Thymus (tissue), 11 donors: ENCODE measurements around the gene TULP1. TPM values are rescaled to one million over a fixed set of nuclear protein-coding genes. Genes with fewer than 3 reads are reported as not detected.

Experiments used
- DNase-seq, 9 donors: peaks; one replicate each; pipeline ENCODE4 v3.0.0-alpha.2; 2013; ENCODE audit warnings: low spot score in 9 of 9, low read depth in 6 of 9, missing footprints in 1 of 9
- H3K27ac ChIP-seq, 2 donors: one replicate each; pipeline ENCODE4 v1.5.1; 2013; ENCODE audit warnings: control low read depth in 1 of 2, low read depth in 1 of 2, low read length in 1 of 2, mild to moderate bottlenecking in 1 of 2, moderate library complexity in 1 of 2
- H3K27me3 ChIP-seq, 2 donors: one replicate each; pipeline ENCODE4 v1.5.1; 2013; ENCODE audit warnings: low read length in 1 of 2; ENCODE audit not compliant: control insufficient read depth in 2 of 2, insufficient read depth in 1 of 2
- H3K36me3 ChIP-seq, 2 donors: one replicate each; pipeline ENCODE4 v1.5.1; 2013; ENCODE audit warnings: low read length in 1 of 2, mild to moderate bottlenecking in 1 of 2, moderate library complexity in 1 of 2; ENCODE audit not compliant: control insufficient read depth in 2 of 2, insufficient read depth in 2 of 2
- H3K4me1 ChIP-seq, 2 donors: one replicate each; pipeline ENCODE4 v1.5.1; 2013; ENCODE audit warnings: low read length in 2 of 2; ENCODE audit not compliant: control insufficient read depth in 2 of 2, insufficient read depth in 2 of 2
- H3K4me3 ChIP-seq, 2 donors: one replicate each; pipeline ENCODE4 v1.5.1; 2013; ENCODE audit warnings: low read length in 2 of 2, control low read depth in 1 of 2, mild to moderate bottlenecking in 1 of 2
- H3K9me3 ChIP-seq, 2 donors: one replicate each; pipeline ENCODE4 v1.5.1; 2013; ENCODE audit warnings: low read length in 1 of 2, mild to moderate bottlenecking in 1 of 2; ENCODE audit not compliant: control insufficient read depth in 2 of 2, insufficient read depth in 1 of 2
- WGBS: extraction: QIAGEN DNeasy Blood & Tissue Kit; methylation state at CpG from one replicate; pipeline ENCODE4 v1.1.7; 2013; 5-methylcytosine and 5-hydroxymethylcytosine counted together
- polyA plus RNA-seq: library from polyadenylated mRNA; stranded (reverse); fragments of 200-250 nt; gene quantifications from one replicate; pipeline ENCODE4 v1.2.3, GENCODE V29; 2013
- total RNA-seq: library from RNA; stranded (reverse); fragments of 120-200 nt; gene quantifications from one replicate; pipeline ENCODE4 v1.2.4, GENCODE V29; 2013
- donor health status: healthy.

Gene TULP1
- total and polyA plus RNA-seq, 2 donors = 0.09 to 0.52 TPM

DNA sequence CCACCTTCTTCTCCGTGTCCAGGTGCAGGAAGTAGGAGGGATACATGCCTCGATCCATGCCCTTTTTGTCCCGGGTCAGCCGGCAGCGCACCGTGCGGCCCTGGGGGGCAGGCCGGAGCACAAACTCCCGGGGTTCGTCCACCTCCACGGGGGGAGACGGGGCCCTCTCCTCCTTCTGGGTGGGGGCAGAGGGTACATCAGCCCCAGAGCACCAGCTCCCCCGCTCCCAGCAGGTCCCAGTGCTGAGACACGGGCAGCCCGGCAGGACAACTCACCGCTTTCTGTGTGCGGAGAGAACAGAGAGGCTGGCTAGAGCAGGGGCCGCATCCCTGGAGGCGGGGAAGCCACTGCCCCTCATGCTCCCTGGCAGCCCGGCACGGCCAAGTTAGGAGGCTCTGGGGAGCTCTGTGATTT, 6.7 kb downstream of the TULP1 start:
- no peak overlapping the region for H3K27ac ChIP-seq
- H3K27me3 ChIP-seq = peaks cover 2 to 83% of the 10 kb centered on the region in 2 donors
- no peaks in the 10 kb centered on the region for H3K36me3 ChIP-seq
- H3K4me1 ChIP-seq = peaks cover 0 to 4% of the 10 kb centered on the region in 2 donors
- DNase-seq = no peak
- no peaks in the 10 kb centered on the region for H3K9me3 ChIP-seq
- no peak overlapping the region for H3K4me3 ChIP-seq
- 93% methylated on average over 21 of the region's 21 CpGs for WGBS

DNA sequence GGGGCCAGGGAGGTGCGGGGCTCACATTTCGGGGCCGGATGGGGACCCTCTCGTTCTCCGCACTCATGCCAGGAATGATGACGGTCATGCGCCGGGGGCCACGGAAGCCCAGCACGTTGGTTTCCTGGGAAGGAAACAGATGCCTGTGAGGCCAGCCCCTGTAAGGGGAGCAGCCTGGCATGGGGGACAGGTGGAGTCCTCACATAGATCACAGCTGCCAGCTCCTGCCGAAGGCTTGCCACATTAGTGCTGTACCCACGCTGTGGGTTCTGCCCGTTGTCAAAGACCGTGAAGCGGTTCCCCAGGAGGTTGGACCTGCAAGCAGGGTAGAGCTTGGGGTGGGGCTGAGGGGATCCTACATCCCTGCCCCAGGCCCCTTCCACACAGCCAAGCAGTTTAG, 9.2 kb downstream of the TULP1 start:
- WGBS = 2% methylated on average over 15 of the region's 15 CpGs
- H3K4me3 ChIP-seq = no peak overlapping the region
- peaks cover 0 to 5% of the 10 kb centered on the region in 2 donors for H3K4me1 ChIP-seq
- H3K27ac ChIP-seq = no peak overlapping the region
- no peaks in the 10 kb centered on the region for H3K9me3 ChIP-seq
- no peaks in the 10 kb centered on the region for H3K36me3 ChIP-seq
- no peak for DNase-seq
- peaks cover 4 to 82% of the 10 kb centered on the region in 2 donors for H3K27me3 ChIP-seq

DNA sequence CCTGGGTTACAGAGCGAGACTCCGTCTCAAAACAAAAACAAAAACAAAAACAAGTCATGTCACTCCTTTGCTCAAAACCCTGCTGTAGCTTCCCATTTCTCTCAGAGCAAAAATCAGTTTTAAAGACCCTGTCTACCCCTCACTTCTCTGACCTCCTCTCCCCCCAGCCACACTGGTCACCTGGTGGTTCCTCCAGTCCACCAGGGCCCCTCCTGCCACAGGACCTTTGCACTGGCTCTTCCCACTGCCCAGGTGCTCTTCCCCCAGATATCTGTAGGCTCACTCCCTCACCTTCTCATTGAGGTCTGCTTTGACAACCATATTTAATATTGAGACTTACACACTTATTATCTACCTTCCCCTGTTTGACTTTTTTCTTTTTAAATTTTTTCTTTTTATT, 10.9 kb downstream of the TULP1 start:
- H3K27me3 ChIP-seq = peaks cover 12 to 83% of the 10 kb centered on the region in 2 donors
- H3K27ac ChIP-seq = no peak overlapping the region
- H3K36me3 ChIP-seq = no peaks in the 10 kb centered on the region
- 99% methylated on average over 2 of the region's 2 CpGs for WGBS
- no peak overlapping the region for H3K4me3 ChIP-seq
- DNase-seq = no peak
- peaks cover 4 to 16% of the 10 kb centered on the region in 2 donors for H3K4me1 ChIP-seq
- no peaks in the 10 kb centered on the region for H3K9me3 ChIP-seq

DNA sequence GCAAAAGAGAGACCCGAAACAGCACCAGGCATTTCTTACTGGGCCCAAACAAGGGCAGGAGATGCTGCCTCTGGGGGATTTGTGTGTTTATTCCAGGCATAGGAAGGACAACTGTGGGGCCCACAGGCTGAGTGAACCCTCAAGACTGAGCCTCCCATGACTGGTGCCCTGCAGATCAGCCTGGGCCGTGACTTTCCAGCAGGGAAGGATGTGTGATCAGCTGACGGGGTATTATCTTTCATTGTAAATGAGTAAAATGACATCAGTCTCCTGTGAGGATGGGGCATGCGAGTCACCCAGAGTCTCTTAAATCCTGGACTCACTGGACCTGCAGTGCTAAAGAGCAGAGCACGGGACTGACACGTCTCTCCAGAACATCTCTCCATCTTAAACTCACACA, 11.9 kb downstream of the TULP1 start:
- Histone ChIP-seq H3K36me3 (no peaks in the 10 kb centered on the region), H3K4me1 (peaks cover 4 to 16% of the 10 kb centered on the region in 2 donors), H3K4me3 (no peak overlapping the region), H3K27ac (no peak overlapping the region), H3K27me3 (peaks cover 22 to 87% of the 10 kb centered on the region in 2 donors), H3K9me3 (no peaks in the 10 kb centered on the region)
- WGBS = 94% methylated on average over 6 of the region's 6 CpGs
- no peak for DNase-seq

DNA sequence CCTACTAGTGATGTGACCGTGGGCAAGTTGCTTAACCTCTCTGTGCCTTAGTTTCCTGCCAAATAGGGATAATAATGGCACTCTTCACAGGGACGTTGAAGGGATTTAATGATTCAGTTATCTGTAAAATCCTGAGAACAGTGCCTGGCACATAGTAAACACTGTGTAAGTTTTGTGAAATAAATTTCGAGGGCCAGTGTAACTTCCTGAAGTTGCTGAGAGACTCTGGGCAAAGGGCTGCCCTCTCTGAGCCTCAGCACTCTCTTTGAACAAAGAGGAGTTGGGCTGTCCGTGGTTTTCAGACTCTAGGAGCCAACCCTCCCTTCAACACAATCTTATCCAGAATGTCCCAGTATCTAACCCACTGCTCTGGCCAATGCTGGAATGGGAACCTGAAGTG, 13.3 kb downstream of the TULP1 start:
- DNase-seq = no peak
- Histone ChIP-seq H3K4me3 (no peak overlapping the region), H3K36me3 (no peaks in the 10 kb centered on the region), H3K27me3 (peaks cover 24 to 89% of the 10 kb centered on the region in 2 donors), H3K4me1 (peaks cover 4 to 22% of the 10 kb centered on the region in 2 donors), H3K9me3 (no peaks in the 10 kb centered on the region), H3K27ac (no peak overlapping the region)
- 98% methylated on average over 4 of the region's 4 CpGs for whole genome bisulfite sequencing

DNA sequence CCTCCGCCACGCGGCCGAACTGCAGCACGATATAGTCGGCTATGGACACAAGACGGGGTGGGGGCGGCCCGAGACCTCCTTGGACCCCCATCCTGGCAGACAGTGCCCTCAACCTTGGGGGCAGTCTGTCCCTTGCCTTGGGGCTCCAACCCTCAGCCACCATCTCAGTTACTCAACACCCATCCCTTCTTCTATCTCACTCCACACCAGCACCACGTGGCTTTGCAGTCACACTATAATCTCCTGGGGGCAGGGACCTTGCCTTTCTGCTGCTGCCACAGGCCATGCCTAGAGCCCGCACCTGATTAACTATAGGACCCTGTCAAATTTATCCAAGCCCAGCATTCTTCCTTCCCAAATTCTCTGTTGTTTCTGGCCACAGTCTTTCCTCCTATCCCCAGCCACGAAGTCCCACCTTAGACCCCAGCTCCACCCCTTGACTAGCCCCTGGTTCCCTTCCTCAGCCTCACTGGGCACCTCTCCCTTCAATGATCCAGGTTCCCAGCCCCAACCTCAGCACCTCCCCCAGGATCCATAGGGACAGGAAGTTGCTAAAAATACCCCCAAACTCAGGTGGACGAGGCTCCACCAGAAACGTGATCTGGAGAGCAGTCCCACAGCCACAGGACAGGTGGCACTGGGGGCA, 14.2 kb downstream of the TULP1 start:
- 55% methylated on average over 14 of the region's 14 CpGs for WGBS
- H3K27ac ChIP-seq = no peak overlapping the region
- H3K4me3 ChIP-seq = no peak overlapping the region
- DNase-seq = no peak
- H3K36me3 ChIP-seq = no peaks in the 10 kb centered on the region
- H3K27me3 ChIP-seq = peaks cover 24 to 89% of the 10 kb centered on the region in 2 donors
- no peaks in the 10 kb centered on the region for H3K9me3 ChIP-seq
- peaks cover 4 to 27% of the 10 kb centered on the region in 2 donors for H3K4me1 ChIP-seq

DNA sequence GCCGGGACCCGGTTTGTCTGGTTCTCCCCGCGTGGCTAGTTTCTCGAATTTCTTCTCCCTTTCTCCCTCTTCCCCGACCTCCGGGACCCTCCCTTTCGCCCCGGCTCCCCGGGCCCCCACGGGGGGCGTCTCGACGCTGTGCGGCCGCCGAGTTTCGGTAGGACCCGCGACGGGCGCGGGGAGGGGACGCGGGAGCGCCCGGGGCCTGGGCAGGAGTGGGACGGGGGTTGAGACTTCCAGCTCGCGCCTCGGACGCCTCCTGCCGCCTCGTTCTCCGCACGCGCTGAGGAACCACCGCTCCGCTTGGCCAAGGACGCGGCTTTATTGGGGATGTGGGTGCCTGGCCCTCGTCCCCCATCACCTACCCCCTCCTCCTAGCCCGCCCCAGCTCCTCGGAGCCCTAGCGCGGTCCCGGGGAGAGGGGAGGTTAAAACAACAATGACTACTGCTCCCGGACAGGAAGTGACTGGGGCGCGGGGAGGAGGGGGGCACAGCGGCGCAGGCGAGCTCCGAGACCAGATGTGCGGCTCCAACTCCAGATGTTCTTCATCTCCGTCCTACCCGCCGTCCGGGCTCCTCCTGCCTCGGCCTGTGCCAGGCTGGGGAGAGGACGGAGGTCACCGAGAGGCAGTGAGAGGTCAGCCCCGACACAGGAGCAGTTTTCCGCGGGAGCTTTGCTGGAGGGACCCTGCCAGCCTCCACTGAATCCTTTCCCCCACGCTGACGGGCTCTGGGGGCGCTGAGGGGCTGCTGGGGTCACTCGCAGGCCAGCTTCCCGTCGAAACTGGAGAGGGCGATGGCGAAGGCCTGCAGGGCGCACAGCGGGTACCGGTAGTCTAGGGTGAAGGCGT, 14.9 kb downstream of the TULP1 start:
- peak overlapping the region; percentile 33 to 74 for H3K4me3 ChIP-seq
- peak overlapping the region in 1 of 2 donors; percentile 61 for H3K27ac ChIP-seq
- peak in 3 of 9 donors; percentile 15 to 49 (median 28) for DNase-seq
- H3K27me3 ChIP-seq = peaks cover 24 to 89% of the 10 kb centered on the region in 2 donors
- H3K36me3 ChIP-seq = no peaks in the 10 kb centered on the region
- H3K9me3 ChIP-seq = no peaks in the 10 kb centered on the region
- WGBS = 6% methylated on average over 77 of the region's 77 CpGs
- peaks cover 4 to 27% of the 10 kb centered on the region in 2 donors for H3K4me1 ChIP-seq

DNA sequence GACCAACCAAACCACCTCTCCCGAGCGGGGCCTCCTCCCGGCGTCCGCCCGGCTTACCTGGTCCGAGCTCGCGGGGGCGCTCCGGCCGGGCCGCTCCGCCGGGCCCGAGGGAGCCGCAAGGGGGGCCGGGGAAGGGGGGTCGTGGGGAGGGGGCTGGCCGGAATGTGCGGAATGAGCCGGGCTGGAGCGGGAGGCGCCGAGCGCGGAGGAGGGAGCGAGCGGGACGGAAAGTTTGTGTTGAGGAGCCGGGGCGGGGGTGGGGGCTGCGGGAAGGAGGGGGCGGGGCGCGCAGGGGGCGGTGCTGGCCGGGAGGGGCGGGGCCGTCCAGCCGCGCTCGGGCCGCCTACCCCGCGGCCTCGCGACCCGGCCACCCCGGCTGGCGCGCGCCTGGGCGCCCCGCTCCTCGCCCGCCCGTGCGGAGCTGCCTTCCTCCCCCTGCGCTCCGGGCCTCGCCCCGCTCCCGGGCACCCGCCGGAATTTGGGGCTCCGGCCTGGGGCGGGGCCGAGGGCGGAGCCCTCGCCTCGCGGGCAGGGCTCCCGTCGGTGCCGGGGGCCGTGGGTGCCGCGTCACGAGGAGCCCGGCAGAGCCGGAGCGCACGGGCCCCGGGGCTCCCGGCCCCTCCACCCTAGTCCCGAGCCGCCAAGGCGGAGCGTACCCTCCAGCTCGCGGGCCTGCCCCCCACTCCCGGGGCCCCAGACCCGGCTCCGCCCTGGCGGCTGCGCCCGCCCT, 15.7 kb downstream of the TULP1 start, which contains the start of gene TEAD3:
TSS of gene TEAD3 (minus strand) at position 239 of the 730 bp plus-strand sequence.
- peak within 1 kb of the TSS in 1 of 2 donors; percentile 61 for H3K27ac ChIP-seq
- H3K36me3 ChIP-seq = no peaks in the 10 kb centered on the region
- peaks cover 4 to 33% of the 10 kb centered on the region in 2 donors for H3K4me1 ChIP-seq
- peak within 1 kb of the TSS; percentile 33 to 74 for H3K4me3 ChIP-seq
- no peaks in the 10 kb centered on the region for H3K9me3 ChIP-seq
- H3K27me3 ChIP-seq = peaks cover 24 to 91% of the 10 kb centered on the region in 2 donors
- peak in 3 of 9 donors; percentile 28 to 45 (median 45) for DNase-seq
- WGBS = under 1% methylated on average over 98 of the region's 98 CpGs
